Fibroblast of the conjunctiva (primary cell): ENCODE data around the gene LPP.

Experiments
- DNase-seq: peaks from one replicate; pipeline ENCODE4 v3.0.0-alpha.2; 2010; ENCODE audit warnings: low read depth

The LPP gene

DNA sequence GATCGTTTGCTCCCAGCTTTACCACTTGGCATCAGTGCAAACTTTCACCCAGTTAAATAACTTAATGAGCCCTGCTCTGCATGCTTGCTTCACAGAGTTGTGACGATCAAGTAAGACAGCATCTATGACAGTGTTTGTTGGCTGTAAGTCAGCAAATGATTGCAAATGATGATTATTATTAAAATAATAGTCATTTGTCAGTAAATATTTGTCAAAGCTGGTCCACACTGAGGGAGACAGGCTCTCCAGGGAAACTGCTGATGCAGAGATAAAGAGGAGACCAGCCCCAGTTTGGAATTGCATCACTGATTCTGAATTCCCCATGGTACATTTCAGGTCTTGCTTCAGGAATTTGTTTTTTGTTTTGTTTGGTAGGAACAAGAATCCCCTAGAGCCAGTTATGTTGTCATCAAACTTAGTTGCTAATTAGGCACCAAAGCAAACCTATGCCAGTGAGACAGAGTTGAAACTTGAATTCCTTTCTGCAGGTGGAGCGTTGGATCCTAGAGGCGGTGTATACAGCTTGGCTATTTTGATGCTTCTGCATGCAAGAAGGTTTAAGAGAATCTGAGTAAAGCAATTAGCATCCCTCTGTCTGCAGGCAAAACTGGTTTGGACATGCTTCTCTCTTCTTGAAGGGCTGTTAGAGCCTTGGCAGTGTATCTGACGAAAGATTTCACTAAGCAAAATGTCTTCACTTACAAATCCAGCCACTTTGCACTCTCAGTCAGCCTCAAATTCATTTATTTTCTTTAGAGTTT lies 679.2 kb downstream of the LPP start:
- peak; percentile 16 for DNase-seq

DNA sequence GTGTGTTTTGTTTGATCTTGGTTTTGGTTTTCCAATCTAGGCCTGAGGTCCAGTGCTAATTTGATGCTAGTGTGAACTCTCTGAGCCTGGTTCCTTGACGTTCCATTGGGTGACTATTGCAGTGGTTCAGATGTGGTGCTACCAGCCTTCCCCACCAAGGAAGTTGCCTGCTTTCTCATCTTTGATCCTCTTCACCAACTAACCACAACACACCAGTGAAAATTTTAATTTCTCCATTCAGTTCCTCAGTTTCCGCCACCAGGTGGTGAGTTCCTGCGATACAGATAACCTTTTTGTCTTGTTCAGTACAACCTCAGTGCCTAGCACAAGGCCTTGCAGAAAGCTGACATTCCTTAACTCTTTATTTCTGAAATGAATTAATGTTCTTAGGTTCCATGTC lies 680.4 kb downstream of the LPP start:
- no peak for DNase-seq

DNA sequence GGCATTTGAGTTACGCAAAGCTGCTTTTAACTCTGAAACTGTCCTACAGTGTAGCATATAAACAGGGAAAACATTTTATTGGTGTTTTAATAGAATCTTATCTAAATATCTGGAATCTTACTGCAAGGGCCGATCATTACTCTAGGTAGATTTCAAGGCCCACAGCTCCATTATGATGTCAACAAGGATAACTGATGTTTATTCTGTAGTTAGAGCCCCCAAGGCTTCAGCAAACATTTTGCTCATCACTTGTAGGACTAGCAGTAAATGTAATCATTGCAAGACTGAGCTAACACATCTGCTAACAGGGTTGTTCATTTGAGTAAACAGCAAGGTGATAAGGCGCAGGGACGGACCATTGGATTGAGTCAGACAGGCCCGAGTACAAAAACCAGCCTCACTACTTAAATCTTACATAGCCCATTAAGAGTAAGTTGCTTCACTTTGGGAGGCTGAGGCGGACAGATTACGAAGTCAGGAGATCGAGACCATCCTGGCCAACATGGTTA lies 685.3 kb downstream of the LPP start:
- DNase-seq = no peak

DNA sequence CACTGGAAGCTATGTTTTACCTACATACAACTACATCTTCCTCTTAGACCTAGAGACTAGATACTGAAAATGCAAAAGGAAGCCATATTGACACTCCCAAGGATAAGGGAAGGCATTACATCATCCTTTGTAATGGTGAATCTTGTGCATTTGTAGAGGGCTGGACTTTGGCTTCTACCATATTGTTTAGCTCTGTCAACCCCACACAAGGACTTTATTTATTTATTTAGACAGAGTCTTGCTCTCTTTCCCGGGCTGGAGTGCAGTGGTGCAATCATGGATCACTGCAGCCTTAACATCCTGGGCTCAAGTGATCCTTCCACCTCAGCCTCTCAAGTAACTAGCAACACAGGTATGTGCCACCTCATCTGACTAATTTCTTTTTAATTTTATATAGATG lies 686.3 kb downstream of the LPP start:
- no peak for DNase-seq

DNA sequence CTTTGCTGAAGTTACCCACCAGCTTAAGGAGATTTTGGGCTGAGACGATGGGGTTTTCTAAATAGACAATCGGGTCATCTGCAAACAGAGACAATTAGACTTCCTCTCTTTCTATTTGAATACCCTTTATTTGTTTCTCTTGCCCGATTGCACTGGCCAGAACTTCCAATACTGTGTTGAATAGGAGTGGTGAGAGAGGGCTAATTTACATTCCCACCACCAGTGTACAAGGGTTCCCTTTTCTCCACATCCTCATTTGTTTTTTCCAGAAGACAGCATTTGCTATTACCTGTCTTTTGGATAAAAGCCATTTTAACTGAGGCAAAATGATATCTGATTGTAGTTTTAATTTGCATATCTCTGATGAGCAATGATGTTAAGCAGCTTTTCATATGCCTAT lies 687.9 kb downstream of the LPP start:
- no peak for DNase-seq

DNA sequence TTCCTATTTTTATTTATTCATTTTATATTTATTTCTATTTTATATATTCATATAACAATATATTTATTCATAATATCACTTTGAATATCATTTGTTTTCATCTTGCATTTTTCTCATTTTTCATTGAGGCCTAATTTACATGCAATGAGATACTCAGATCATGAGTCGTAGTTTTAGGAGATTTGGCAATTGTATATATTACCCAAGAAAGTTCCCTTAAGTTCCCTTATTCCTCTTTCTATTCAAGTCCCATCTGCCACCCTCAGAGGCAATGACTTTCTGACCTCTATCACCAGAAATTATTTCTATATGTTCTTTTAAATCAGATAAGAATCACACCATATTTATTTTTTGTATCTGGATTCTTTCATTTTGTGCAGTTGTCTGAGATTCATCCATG lies 688.7 kb downstream of the LPP start:
- DNase-seq = no peak

DNA sequence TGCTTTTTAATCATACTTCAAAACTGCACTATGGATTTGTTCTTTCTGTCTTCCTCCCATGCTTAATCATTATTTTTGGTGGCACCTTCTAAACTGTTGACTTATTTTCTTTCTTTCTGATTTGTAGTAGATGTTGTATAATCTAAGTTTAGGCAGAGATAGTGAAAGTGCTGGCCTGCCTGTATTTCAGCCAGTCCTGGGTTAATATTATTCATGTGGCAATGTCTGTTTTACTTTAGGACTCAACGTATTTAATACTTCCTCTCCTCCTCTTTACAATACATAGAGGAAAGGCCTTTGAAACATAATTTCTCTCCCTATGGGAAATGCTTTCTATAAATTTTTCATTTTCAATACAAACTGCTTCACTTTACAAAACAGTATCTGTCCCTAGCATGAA lies 690.1 kb downstream of the LPP start:
- DNase-seq = no peak

DNA sequence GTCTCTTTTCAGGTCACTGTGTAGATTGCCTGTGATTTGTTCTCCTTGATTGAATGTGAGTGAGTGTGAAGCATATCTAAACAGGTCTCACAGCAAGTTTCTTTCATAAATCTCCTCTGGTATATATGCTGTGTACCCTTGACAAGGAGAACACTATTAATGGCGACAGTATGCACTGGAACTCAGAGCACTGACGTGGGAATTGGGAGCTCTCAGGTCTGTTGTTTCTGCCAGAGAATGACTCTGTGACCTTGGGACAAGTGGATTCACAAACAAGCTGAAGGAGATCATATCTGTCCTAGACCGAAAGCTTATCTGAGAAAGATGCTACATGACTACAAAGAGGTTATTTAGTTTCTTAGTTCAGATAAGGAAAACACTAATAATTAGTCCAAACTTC lies 691.6 kb downstream of the LPP start:
- no peak for DNase-seq

DNA sequence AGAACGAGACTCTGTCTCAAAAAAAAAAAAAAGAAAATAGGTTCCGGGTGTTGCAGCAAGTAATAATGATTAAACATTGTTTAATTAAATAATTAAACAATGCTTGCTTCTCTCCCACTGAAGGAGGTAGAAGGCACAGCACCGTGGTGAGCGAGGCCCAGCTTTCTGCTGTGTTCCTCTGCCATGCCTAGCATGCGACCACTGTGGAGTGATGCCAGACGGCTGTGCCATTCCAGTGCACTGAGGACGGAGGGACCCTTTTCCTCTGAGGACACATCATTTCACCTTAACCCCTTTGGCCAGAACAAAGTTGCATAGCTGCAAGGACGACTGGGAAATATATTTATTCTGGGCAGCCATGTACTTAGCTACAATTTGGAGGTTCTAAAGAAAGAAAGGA lies 695.0 kb downstream of the LPP start:
- no peak for DNase-seq

DNA sequence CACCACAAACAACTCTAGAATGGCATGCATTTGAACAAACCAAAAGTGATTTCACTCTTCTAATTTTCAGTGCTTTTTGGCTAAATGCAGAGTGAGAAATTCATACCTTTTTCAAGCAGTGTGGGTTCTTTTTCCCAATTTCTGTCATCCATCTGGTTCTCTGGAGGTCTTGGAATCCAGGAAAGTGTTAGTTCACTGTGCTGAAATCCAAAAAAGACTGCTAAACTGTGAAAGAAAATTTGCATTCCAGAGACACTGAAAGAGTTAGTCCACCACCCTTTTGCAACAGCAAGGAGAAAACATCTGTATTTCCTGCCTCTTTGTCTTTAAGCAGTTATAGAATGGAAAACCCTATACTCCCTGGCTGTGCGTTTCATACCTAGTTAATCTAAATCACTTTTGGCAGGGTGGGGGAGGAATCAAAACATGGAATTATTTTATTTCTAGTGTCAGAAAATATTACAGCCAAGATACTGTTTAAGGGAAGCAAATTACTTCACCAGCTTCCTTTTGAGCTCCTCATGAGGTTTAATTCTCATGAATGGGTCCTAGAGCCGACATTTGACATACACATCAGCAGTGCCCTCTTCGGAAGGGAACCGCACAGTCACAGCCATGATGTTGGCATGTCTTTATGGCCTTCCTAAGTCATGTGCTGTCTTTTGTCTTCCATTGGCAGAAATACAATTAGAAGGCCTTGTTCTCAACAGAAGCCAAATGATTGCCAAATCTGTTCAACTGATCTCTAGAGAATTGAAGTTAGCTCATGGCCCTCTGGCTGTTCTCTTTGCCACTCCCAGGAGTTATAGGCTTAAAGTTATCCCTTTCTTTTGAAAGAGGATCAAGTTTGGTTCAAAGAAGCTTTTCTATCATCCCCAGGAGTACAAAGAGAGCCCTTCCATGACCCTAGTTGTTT lies 700.2 kb downstream of the LPP start:
- peak; percentile 93 for DNase-seq

DNA sequence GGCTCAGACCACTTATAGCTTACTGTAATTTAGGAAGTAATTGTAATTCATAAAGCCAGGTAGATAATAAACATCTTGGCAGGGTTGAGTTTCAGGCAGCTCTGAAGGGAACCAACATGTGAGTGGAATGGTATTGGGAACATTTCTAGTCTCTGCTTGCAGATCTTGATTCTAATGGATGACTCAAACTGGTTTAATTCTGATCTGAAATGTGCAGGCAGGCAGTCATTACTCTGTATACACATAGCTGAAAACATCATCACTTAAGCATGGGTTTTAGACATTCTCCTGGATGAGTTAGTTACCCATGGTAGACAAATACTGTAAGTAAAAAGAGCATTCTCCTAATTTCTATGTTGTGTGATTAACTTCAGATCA lies 700.8 kb downstream of the LPP start:
- DNase-seq = peak; percentile 52

DNA sequence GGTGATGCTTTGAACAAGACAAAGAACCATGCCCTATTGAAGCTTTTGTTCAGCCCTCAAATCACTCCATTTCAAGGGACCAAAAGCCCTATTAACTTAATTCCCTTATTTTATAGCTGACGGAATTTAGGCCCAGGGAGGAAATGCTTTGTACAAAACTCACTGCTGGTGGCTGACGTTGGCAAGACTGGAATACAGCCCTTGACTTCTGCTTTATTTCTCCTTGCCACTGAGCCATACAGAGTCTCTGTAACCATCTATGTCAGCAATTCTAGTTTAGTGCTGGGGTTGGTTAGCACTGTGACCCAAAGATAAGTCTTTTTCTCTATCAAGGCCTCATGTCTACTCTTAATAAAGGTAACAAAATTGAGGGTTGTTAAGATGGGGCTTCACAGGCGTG lies 701.7 kb downstream of the LPP start:
- no peak for DNase-seq

DNA sequence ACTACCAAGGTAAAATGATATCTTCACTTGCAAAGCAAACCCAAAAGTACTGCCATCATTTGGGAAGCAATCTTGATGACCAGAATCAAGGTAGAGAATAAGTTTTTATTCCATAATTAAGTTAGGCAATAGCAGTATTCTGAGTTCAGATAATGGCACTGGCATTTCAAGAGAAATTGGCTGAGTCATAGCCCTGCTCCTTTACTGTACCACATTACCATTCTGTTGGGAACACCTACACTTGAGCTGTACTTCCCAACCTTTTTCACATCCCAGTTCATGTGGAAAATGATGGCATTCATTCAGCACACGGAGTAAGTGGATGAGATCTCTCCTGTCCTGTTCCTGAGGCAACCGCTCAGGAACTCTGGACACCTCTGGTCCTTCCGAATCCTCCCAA lies 706.2 kb downstream of the LPP start:
- DNase-seq = no peak

DNA sequence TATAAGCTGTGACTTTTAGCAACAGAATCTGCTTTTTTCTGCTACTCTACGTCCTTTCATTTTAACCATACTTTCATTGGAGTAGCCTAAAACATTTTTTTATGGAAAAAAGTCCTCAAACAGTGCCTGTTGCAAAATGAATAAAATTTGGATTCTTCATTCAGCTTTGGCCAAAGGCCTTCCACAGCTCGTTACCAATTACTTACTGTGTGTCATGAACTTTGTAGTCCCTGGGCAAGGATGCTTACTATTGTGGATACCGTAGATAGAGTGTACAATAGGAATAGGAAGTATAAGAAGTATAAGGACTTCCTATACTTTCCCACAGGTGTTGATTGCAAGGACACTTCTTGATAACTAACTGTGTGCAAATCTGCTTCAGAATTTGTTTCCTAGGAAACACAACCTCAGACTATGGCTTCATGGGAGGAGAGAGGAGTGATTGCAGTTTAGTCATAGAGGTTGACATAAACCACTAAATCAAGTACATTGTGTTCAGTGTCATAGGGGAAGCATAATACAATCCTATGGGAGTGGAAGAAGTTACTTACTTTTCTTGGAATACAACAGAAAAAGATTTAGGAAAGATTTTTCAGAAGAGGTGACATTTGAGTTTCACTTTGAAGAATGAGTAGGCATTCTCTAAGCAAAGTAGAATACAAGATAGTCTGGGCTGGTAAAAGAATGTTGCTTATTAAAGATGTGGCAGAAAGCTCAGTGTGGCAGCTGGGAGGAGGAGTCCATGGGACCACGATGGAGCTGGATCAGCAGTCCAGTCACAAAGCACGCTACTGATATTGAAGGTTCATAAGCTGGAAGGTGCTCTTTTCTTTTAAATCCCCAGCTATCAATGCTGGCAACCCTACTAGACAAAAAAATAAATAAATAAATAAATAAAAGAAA lies 708.1 kb downstream of the LPP start:
- DNase-seq = no peak

DNA sequence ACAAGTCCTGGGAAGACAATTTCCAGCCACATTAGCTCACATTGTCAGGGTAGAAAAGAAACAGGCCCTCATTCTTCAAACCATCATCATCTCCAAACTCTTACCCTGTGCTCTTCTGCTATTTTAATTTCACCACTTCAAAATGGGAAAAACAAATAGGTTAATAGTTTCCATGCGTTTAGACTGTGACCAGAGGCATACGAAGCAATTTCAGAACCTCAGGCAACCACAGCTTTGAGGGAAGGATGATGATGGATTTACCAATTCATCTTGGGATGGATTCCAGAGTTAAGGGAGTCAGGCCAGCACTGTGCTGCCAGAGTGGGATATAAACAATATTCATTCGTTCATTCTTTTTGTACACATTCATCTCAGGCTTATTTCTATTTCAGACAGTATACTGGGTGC lies 710.0 kb downstream of the LPP start:
- DNase-seq = peak; percentile 74

DNA sequence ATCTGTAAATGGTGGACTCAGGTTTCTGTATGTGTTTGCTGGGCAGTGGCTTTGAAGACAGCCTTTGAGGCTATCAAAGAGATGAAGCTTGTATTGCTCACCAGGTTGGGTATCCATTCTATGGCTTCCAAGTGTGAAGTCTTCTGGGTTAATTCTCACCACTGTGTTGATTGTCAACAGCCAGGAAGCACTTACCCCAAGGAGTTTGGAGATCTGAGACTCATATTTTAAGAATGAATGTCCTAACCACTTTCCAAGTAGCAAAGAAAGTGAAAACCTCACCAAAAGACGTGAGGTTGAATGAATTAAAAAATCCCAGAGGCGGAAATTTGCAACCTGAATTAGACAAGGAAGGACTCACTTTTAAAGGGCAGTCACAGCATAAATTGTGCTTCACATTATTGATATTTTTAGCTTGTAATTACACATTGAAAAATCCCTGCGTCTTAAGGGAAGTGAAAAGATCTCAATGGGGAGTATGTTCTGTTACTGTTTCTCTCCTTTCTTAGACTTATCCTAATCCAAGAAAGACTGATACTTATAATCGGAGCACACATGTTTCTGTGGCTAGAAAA lies 713.8 kb downstream of the LPP start:
- DNase-seq = no peak

DNA sequence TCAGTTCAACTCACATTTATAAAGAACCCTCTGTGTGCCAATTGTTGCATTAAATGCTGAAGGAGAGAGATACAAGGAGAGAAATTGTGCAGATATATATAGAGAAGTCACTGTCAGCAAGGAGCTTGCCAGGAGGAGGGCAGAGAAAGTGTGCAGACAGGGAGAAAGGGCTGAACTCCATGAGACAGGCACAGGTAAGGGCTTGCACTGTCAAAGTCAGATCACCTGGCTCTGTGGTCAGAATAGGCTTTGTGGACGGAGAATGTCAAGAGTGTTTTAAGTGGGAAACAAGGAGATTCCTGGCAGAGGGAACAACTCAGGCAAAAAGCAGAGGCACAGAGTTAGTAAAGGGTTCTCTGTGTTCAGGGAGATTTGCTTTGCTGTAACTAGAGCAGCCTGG lies 714.8 kb downstream of the LPP start:
- DNase-seq = no peak

DNA sequence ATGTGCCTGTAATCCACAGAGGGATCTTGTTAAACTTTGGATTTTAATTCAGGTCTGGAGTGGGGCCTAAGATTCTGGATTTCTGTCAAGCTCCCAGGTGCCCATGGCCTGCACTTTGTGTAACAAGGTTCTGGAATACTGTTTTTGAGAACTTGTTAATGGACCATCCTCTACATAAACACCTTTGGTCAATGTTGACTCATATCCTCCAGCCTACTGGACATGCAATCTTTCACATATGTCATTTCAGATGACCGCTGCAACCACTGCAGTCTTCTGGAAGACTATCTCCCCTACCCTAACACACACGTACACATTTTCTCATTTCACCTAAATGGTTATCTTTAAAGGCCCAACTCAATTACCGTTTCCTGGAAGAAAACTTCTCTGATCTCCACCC lies 715.7 kb downstream of the LPP start:
- no peak for DNase-seq

DNA sequence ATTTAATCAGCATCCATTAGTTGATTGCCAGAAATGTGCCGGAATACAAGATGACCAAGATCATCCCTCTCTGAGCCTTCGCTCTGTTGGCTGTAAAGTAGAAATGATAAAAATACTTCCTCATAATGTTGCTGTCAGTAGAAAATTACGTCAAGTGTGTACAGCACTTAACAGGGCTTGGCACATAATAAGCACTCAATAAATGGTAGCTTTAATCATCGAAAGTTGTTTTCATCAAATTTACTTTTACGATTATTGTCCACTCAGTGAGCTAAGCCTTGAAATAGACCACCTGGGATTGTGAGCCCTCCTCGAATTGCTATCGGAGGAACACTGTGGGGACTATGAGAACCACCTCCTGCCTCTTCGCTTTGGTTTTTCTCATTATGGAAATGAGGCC lies 716.5 kb downstream of the LPP start:
- no peak for DNase-seq

DNA sequence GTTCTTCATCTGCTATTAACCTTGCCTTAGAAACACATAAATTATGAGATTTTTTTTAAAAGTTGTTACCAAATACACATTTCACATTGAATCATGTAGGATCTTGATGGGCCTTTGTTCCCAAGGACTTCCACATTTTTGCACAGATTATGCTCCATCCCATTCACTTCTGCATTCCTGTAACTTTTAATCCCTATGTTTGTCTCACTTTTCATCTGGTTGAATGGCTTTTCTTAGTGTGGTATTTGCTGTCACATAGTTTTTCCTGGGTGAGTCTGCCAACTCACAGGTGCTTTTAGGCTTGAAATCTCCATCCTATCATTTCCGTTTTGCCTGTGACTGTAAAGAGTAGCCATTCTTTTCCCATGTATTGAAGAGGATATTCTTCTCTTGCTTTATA lies 720.6 kb downstream of the LPP start:
- no peak for DNase-seq

DNA sequence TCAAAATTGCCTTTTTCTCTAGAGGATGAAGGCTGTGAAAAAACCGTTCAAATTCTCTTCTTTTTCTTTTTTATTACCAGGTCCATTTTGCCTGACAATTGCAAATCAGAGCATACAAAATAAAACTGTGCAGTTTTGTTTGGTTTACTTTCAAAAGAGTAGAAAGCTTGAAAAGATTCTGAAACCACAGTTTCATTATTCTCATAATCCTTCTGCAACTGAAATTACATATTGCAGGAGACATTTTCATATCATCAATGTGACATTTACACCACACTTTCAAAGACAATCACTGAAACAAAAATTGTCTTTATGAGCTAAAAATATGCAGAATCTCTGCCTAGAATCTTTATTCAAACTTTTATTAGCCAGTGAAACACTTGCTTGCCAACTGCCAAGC lies 721.5 kb downstream of the LPP start:
- DNase-seq = no peak

DNA sequence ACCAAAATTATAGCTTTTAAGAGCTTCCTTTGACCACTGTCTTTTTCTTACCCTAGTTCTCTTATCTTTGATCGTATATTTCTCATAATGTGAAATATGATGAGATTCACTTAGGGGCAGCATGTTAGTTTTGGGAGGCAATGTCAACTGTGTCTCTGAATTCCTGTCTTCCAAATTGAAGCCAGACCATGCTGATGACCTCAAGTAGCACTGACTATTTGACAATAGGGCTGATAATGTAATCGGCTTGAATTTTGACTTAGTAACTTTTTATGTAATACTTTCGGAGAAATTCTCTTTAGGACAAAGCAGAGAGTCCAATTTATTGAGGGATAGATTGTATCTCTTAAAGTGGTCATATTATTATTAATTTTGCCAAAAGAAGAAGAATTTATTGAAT lies 722.4 kb downstream of the LPP start:
- no peak for DNase-seq
